Activated T-cell treated with anti-CD3 and anti-CD28 coated beads for 24 hours (primary cell): ENCODE measurements around the gene LOXL4.

Source experiments
- DNase-seq: peaks from one replicate; pipeline ENCODE4 v3.0.0-alpha.2; 2020; ENCODE audit warnings: low read depth

The LOXL4 gene

GRCh38 chr10:98264378-98265065, 3.5 kb downstream of the LOXL4 start:
- no peak for DNase-seq

GRCh38 chr10:98263088-98263487, 4.9 kb downstream of the LOXL4 start:
- no peak for DNase-seq

- DNase-seq = no peak
These were observed 5.4 kb downstream of the LOXL4 start for GRCh38 chr10:98262571-98262970.

GRCh38 chr10:98261436-98262277, 6.3 kb downstream of the LOXL4 start:
- no peak for DNase-seq

- DNase-seq = no peak
These were observed 7.2 kb downstream of the LOXL4 start for GRCh38 chr10:98260752-98261151.

- no peak for DNase-seq
These were observed 7.6 kb downstream of the LOXL4 start for GRCh38 chr10:98260350-98260749.

GRCh38 chr10:98259606-98260315, 8.2 kb downstream of the LOXL4 start:
- DNase-seq = no peak

- no peak for DNase-seq
These were observed 9.1 kb downstream of the LOXL4 start for GRCh38 chr10:98258683-98259454.

GRCh38 chr10:98257961-98258360, 10.0 kb downstream of the LOXL4 start:
- DNase-seq = no peak

- DNase-seq = no peak
These were observed 10.8 kb downstream of the LOXL4 start for GRCh38 chr10:98257198-98257597.

GRCh38 chr10:98256692-98257091, 11.3 kb downstream of the LOXL4 start:
- DNase-seq = no peak

- no peak for DNase-seq
These were observed 12.7 kb downstream of the LOXL4 start for GRCh38 chr10:98255146-98255877.

- DNase-seq = no peak
These were observed 13.6 kb downstream of the LOXL4 start for GRCh38 chr10:98254234-98254974.

GRCh38 chr10:98253499-98253898, 14.5 kb downstream of the LOXL4 start:
- no peak for DNase-seq

- no peak for DNase-seq
These were observed 15.5 kb downstream of the LOXL4 start for GRCh38 chr10:98252464-98252863.

GRCh38 chr10:98251399-98251798, 16.6 kb downstream of the LOXL4 start:
- no peak for DNase-seq

- DNase-seq = no peak
These were observed 18.9 kb downstream of the LOXL4 start for GRCh38 chr10:98249134-98249533.

- DNase-seq = no peak
These were observed 20.0 kb downstream of the LOXL4 start for GRCh38 chr10:98248018-98248417.

- no peak for DNase-seq
These were observed 20.8 kb downstream of the LOXL4 start for GRCh38 chr10:98246911-98247805.

- no peak for DNase-seq
These were observed 23.4 kb downstream of the LOXL4 start for GRCh38 chr10:98244586-98244985.
